Measurements from ENCODE around the gene SLC1A5. TPM values are rescaled to one million over a fixed set of nuclear protein-coding genes. Genes with fewer than 3 reads are reported as not detected.
"Not testable (repeated sequence)": the region's sequence is repeated elsewhere in the genome, so short reads cannot be mapped to it uniquely, and the experiment has no call there.

The SLC1A5 gene
- total RNA-seq, 2 experiments from 2014 or later = 7.1 TPM

GRCh38 chr19:46806656-46807055 is 18.3 kb upstream of the SLC1A5 start:
- Histone ChIP-seq H3K36me3 (ENCODE audit: insufficient read depth, low read length) (no peaks in the 10 kb centered on the region), H3K9me3 (ENCODE audit: control insufficient read depth in 1 of 2, insufficient read depth in 1 of 2, low read length in 2 of 2) (no peaks in the 10 kb centered on the region), H3K27ac (ENCODE audit: low read depth in 1 of 2, low read length in 2 of 2) (no peak overlapping the region), H3K4me1 (ENCODE audit: insufficient read depth, low read length) (no peaks in the 10 kb centered on the region), H3K27me3 (ENCODE audit: control insufficient read depth in 1 of 2, insufficient read depth in 2 of 2, low read length in 2 of 2) (no peaks in the 10 kb centered on the region), H3K4me3 (ENCODE audit: low read length) (no peak overlapping the region)
- Mint-ChIP-seq H3K27ac (no peak overlapping the region), H3K4me3 (no peak overlapping the region), H3K9me3 (no peaks in the 10 kb centered on the region), H3K4me1 (ENCODE audit: low read depth) (no peaks in the 10 kb centered on the region), H3K36me3 (ENCODE audit: low read depth) (no peaks in the 10 kb centered on the region), H3K27me3 (no peaks in the 10 kb centered on the region)
- ATAC-seq (ENCODE audit: poor library complexity) (no peak), DNase-seq (no peak)
- intact Hi-C loops (cut with DNase I, micrococcal nuclease) = no loop called here
- TF ChIP-seq CTCF (IDR thresholded peaks at IDR 0.05) = no peak
- POLR2A ChIA-PET = no interaction called here
- CTCF ChIA-PET = interaction anchor here (1.3 to 2.3 kb wide), 2 partner anchors 34 to 40 kb away, joined by 3 to 8 read pairs; no protein-coding TSS in a partner anchor

GRCh38 chr19:46804432-46804831 is 16.0 kb upstream of the SLC1A5 start:
- H3K36me3 Mint-ChIP-seq (ENCODE audit: low read depth); H3K9me3 Mint-ChIP-seq; H3K4me3 ChIP-seq (ENCODE audit: low read length); H3K4me1 Mint-ChIP-seq (ENCODE audit: low read depth); H3K27ac Mint-ChIP-seq; H3K4me1 ChIP-seq (ENCODE audit: insufficient read depth, low read length); H3K9me3 ChIP-seq (ENCODE audit: control insufficient read depth in 1 of 2, insufficient read depth in 1 of 2, low read length in 2 of 2); H3K4me3 Mint-ChIP-seq; ATAC-seq (ENCODE audit: poor library complexity); POLR2A ChIA-PET; DNase-seq; H3K27me3 Mint-ChIP-seq; H3K27me3 ChIP-seq (ENCODE audit: control insufficient read depth in 1 of 2, insufficient read depth in 2 of 2, low read length in 2 of 2); H3K27ac ChIP-seq (ENCODE audit: low read depth in 1 of 2, low read length in 2 of 2); H3K36me3 ChIP-seq (ENCODE audit: insufficient read depth, low read length); intact Hi-C loops (cut with DNase I, micrococcal nuclease): not testable (repeated sequence)
- CTCF ChIA-PET = interaction anchor here (2.3 kb wide), 1 partner anchor 36 kb away, joined by 8 read pairs; no protein-coding TSS in a partner anchor

- Histone ChIP-seq H3K27ac (ENCODE audit: low read depth in 1 of 2, low read length in 2 of 2) (no peak overlapping the region), H3K36me3 (ENCODE audit: insufficient read depth, low read length) (no peaks in the 10 kb centered on the region), H3K4me1 (ENCODE audit: insufficient read depth, low read length) (no peaks in the 10 kb centered on the region), H3K4me3 (ENCODE audit: low read length) (no peak overlapping the region), H3K9me3 (ENCODE audit: control insufficient read depth in 1 of 2, insufficient read depth in 1 of 2, low read length in 2 of 2) (no peaks in the 10 kb centered on the region), H3K27me3 (ENCODE audit: control insufficient read depth in 1 of 2, insufficient read depth in 2 of 2, low read length in 2 of 2) (no peaks in the 10 kb centered on the region)
- intact Hi-C loops (cut with DNase I, micrococcal nuclease) = no loop called here
- no peaks in the 10 kb centered on the region for H3K36me3 Mint-ChIP-seq (ENCODE audit: low read depth)
- CTCF ChIA-PET = no interaction called here
- no peak for TF ChIP-seq CTCF (IDR thresholded peaks at IDR 0.05)
- ATAC-seq (ENCODE audit: poor library complexity) (no peak), DNase-seq (no peak)
- H3K27ac Mint-ChIP-seq = no peak overlapping the region
- H3K4me3 Mint-ChIP-seq = no peak overlapping the region
- no peaks in the 10 kb centered on the region for H3K4me1 Mint-ChIP-seq (ENCODE audit: low read depth)
- no peaks in the 10 kb centered on the region for H3K9me3 Mint-ChIP-seq
- H3K27me3 Mint-ChIP-seq = no peaks in the 10 kb centered on the region
- POLR2A ChIA-PET = interaction anchor here (1.3 kb wide), 1 partner anchor 15 kb away, joined by 3 read pairs; the partner anchor contains the start of gene SLC1A5
Measured at GRCh38 chr19:46803555-46803954, 15.2 kb upstream of the SLC1A5 start.

GRCh38 chr19:46802152-46802551 is 13.8 kb upstream of the SLC1A5 start:
- no peaks in the 10 kb centered on the region for H3K9me3 Mint-ChIP-seq
- no peak for TF ChIP-seq CTCF (IDR thresholded peaks at IDR 0.05)
- no peak overlapping the region for H3K4me3 ChIP-seq (ENCODE audit: low read length)
- DNase-seq (no peak), ATAC-seq (ENCODE audit: poor library complexity) (no peak)
- intact Hi-C loops (cut with DNase I, micrococcal nuclease) = no loop called here
- ChIA-PET CTCF (no interaction called here), POLR2A (no interaction called here)
- H3K27me3 Mint-ChIP-seq = no peaks in the 10 kb centered on the region
- H3K36me3 Mint-ChIP-seq (ENCODE audit: low read depth) = no peaks in the 10 kb centered on the region
- H3K4me1 ChIP-seq (ENCODE audit: insufficient read depth, low read length) = no peaks in the 10 kb centered on the region
- no peak overlapping the region for H3K27ac Mint-ChIP-seq
- H3K27me3 ChIP-seq (ENCODE audit: control insufficient read depth in 1 of 2, insufficient read depth in 2 of 2, low read length in 2 of 2) = no peaks in the 10 kb centered on the region
- no peaks in the 10 kb centered on the region for H3K4me1 Mint-ChIP-seq (ENCODE audit: low read depth)
- H3K4me3 Mint-ChIP-seq = no peak overlapping the region
- no peak overlapping the region for H3K27ac ChIP-seq (ENCODE audit: low read depth in 1 of 2, low read length in 2 of 2)
- H3K36me3 ChIP-seq (ENCODE audit: insufficient read depth, low read length) = no peaks in the 10 kb centered on the region
- no peaks in the 10 kb centered on the region for H3K9me3 ChIP-seq (ENCODE audit: control insufficient read depth in 1 of 2, insufficient read depth in 1 of 2, low read length in 2 of 2)

Data from CD4-positive, alpha-beta T cell (primary cell).